LHCN-M2 (cell line): ENCODE measurements around the gene SLCO4A1. TPM values are rescaled to one million over a fixed set of nuclear protein-coding genes. Genes with fewer than 3 reads are reported as not detected.

ENCODE experiments used
- DNase-seq: peaks from one replicate; pipeline ENCODE4 v3.0.0-alpha.2; 2012; ENCODE audit warnings: low read depth
- polyA plus RNA-seq: library from polyadenylated mRNA; unstranded; fragments of >200 nt; gene quantifications from one replicate; pipeline ENCODE4 v1.2.1, GENCODE V29; 2012; ENCODE audit warnings: missing spikeins
- total RNA-seq: library from RNA; depleted of rRNA; stranded (reverse); fragments of >200 nt; gene quantifications from 2 replicates; pipeline ENCODE4 v1.2.3, GENCODE V29; 2014; rRNA removed

SLCO4A1 gene, protein sequence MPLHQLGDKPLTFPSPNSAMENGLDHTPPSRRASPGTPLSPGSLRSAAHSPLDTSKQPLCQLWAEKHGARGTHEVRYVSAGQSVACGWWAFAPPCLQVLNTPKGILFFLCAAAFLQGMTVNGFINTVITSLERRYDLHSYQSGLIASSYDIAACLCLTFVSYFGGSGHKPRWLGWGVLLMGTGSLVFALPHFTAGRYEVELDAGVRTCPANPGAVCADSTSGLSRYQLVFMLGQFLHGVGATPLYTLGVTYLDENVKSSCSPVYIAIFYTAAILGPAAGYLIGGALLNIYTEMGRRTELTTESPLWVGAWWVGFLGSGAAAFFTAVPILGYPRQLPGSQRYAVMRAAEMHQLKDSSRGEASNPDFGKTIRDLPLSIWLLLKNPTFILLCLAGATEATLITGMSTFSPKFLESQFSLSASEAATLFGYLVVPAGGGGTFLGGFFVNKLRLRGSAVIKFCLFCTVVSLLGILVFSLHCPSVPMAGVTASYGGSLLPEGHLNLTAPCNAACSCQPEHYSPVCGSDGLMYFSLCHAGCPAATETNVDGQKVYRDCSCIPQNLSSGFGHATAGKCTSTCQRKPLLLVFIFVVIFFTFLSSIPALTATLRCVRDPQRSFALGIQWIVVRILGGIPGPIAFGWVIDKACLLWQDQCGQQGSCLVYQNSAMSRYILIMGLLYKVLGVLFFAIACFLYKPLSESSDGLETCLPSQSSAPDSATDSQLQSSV
- 0.06 and 0.17 TPM in 2 replicates for total RNA-seq
- 0.04 TPM for polyA plus RNA-seq

DNA sequence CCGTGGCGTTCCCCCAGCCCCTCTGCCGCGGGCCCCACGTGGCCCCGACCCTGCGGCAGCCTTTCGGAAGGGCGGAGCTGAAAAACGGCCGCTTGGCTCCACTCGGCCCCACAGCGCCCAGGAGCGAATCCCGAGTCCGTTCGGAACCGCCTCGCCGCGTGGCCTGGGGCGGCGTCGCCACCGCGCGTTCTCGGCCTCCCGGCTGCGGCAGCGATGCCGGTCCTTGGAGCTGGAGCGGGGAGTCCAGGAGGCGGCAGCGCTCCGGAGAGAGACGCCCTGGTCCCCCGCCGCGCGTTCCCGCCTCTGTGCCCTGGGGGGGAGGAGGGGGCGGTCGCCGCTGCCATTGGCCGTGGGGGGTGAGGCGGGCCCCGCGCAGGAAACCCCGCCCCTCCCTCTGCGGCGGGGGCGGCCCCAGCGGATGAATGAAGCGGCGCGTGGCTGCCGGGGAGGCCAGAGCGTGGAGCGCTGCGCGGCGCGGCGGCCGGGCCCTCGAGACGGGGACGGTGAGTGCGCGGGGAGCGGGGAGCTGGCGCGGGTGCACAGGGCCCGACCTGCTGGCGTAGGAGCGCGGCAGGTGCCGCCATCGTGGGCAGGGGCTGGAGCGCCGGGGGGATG lies at the start of gene SLCO4A1:
Gene SLCO4A1 (plus strand): TSS at position 453 of the 615 bp plus-strand sequence. CDS start 13,952 bp downstream, outside the sequence.
- DNase-seq = peak; percentile 7

DNA sequence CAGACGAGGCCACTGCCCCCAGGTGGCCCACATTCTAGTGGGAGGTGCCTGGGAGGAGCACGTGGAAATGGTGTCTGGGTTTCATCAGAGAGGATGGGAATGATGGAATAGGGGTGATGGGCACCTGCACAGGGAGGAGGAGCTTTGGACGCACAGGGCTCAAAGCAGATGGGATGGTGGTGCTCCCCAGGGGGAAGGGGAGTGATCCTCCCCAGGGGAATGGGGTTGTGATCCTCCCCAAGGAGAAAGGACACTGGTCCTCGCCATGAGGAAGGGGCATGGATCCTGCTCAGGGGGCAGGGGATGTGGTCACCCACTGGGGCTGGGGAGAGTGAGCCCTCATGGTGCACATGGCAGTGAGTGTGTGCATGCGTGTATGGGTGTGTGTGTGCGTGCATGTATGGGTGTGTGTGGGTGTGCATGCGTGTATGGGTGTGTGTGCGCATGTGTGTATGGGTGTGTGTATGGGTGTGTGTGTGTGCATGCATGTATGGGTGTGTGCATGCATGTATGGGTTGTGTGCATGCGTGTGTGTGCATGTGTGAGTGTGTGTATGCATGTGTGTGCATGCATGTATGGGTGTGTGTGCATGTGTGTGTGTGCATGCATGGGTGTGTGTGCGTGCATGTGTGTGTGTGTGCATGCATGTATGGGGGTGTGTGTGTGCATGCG lies 49.7 kb upstream of the SLCO4A1 start:
- DNase-seq = no peak

DNA sequence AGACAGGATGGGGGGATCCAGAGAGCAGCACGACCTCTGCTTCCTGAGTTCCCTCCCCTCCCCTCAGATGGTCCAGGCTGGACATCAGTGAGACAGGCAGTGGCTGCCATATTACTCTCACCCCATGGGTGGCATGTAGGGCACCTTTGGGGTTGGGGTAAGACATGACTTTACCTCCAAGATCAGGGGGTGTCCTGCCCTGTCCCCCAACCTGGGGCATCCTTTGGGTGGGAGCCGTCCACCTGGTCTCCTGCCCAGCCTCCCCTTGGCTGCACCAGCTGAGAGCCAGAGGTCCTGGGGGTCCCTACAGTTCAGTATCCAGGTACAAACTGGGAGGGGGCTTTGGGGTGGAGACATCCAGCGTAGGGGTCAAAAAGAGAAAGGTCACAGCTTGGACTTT lies 48.7 kb upstream of the SLCO4A1 start:
- no peak for DNase-seq

DNA sequence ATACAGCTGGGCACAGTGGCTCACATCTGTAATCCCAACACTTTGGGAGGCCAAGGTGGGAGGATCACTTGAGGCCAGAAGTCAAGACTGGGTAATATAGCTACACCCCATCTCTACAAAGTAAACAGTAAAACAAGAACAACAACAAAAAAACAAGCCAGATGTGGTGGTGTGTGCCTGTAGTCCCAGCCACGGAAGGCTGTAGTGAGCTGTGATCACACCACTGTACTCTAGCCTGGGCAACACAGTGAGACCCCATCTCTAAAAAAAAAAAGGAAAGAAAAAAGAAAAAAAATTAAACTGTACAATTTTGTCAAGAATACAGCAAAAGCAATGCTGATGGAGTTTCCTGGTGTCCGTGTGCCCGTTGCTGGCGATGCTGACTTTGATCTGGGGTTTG lies 47.2 kb upstream of the SLCO4A1 start:
- DNase-seq = no peak

DNA sequence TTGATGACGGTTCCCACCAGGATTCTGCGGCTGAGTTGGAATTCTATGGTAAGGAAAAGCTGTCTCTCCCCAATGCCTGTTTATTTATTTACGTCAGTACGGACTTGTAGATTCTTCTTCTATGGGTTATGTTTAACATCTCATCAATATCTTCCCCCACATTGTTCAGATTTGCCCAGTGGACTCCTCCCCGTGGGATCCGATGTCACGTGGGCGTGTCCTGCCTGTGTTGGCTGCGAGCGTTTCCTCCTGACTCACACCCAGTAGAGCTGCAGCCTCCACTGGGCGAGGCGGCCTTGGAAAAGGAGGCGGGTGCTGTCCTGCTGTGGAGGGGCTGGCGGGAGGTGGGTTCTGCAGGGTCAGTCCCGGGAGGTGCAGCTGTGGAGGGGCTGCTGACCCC lies 46.8 kb upstream of the SLCO4A1 start:
- no peak for DNase-seq

DNA sequence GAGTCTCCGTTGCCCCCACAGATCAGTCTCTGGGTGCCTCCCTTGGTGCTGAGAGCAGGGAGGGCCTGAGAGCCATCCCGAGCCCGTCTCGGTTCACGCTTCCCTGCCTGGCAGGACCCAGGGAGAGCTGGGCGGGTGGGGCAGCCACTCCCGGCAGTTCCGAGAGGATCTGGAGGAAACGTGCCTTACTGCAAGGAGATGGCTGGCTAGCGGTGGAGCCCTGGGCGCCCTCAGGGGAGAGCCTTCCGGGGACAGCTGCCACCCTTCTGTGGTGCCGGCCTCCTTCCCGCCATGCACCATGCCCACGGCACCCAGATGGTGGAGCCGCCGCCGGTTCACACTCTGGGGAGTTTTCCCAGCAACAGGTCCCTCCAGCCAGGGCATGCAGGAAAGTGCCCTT lies 45.8 kb upstream of the SLCO4A1 start:
- DNase-seq = no peak

DNA sequence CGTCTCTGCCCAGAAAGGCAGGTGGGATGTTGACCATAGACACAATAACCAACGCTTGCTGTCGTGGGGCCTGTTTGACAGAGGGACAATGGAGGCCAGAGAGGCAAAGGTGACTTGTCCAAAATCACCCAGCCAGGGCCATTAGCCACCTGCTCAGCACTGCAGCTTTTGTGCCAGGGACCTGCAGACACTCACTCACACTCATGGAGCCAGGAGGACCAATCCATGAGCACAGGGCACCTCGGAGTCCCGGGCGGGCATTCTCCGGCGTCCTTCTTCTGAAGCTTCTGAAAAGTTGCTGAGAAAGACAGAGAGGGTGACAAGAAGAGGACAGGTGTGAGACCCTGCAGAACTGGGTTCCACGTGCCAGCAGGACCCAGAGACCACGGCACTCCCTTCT lies 45.4 kb upstream of the SLCO4A1 start:
- DNase-seq = no peak

DNA sequence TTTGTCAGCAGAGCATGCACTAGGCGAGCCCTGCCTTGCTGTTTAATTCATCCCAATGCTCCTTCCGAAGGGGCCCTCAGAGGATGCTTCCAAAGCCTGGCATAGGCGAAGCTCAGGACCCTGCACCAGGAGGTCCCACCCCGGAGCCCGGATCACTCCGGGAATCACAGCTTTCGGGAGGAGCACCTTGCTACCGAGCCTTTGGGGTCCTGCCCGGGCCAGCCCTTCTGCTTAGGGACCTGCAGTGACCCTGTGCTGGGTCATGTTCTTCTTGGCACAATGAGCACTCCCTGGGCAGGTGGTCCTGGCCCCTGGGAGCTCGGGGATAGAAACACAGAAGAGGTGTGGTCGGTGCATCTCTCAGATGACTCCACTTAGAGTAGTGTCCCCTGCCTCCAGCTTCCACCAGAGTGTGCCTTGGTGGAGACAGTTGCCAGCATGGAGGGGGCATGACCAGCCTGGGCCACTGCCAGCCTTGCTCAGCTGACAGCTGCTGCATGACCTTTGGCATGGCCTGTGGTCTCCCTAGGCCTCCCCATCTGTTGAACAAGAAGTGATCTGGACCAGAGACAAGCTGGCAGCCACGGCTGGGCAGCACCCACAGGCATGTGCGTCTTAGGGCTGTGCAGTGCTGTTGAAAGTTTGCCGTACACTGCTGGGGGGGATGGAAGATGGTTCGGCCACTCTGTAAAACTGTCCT lies 44.7 kb upstream of the SLCO4A1 start:
- DNase-seq = peak; percentile 74

DNA sequence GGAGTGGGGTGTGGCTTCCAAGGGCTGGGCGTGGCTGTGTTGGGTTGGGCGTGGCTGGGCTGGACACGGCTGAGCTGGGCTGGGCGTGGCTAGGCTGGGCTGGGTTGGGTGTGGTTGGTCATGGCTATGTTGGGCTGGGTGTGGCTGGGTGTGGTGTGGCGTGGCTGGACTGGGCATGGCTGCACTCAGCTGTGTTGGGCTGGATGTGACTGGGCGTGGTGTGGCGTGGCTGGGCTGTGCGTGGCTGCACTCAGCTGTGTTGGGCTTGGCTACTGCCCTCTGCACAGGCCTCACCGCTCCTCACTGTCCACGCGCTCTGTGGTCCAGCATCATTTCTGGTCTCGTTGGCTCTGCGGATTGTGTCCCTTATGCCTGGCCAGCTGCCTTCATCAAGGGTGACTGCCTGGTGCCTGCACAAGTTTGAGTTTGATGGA lies 43.5 kb upstream of the SLCO4A1 start:
- DNase-seq = no peak

DNA sequence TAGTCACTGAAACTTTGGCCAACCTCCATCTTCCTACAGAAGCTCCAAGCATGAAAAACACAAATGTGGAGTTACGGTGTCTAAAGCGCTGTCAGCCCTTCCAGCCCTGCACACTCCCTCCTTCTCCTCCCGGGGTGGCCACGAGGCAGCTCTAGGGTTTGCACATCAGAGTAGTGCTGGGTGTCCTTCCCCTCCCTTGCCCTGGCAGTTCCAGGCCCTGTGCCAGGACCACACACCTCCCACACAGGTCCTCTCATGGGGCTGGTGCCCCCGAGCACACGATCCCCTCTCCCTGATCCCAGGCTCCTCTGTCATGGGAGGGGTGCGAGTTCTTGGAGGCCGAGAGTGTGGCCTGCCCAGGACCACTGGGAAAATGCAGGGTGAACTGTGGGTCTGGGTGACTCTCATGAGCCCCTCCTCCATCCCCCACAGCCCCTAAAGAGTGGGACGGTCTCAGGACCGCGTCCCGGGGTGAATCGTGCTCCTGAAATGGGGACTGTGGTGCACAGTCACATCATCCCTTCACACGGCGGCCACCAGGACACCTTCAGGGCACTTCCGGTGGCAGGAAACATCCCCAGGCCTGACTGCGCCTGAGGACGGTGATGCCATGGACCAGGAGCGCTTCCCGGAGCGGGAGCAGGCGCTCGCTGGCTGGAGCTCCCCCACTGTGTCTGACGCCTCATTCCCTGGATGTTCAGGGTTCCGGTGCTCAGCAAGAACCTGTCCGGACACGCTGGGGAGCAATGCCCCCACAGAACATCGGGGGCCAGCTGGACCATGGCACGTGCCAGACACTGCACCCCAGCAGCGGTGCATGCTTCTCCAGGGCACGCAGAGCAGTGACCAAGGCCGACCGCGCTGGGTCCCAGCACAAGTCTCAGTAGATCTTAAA lies 42.8 kb upstream of the SLCO4A1 start:
- no peak for DNase-seq

DNA sequence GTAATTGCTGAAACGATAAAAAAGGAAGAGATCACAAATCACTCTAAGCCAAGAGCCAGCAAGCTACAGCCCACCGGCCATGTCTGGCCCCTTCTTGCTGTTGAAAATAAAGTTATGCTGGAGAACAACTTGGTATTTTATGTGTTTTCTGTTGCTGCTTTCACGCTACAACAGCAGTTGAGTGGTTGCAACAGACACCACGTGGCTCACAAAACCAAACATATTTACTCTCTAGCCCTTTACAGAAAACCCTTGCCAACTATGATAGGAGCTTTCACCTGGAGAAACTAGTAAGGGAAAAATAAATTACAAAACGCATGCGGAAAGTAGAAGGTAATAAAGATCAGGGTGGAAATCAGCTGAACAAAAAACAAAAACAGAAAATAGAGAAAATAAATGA lies 41.1 kb upstream of the SLCO4A1 start:
- no peak for DNase-seq

DNA sequence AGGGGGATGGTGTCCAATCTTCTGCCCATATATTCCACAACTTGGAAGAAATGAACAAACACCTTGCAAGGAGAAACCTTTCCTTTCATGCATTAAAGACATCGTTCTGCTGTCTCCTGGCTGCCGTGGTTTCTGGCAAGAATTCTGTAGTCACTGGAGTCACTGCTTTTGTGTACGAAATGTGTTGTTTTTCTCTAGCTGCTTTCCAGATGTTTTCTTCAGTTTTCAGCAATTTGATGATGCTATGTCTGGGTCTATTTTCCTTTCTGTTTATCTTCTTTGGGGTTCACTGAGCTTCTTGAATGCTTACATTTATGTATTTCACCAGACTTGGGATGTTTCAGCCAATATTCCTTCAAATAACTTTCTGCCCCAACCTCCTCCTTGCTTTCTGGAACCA lies 40.6 kb upstream of the SLCO4A1 start:
- no peak for DNase-seq

DNA sequence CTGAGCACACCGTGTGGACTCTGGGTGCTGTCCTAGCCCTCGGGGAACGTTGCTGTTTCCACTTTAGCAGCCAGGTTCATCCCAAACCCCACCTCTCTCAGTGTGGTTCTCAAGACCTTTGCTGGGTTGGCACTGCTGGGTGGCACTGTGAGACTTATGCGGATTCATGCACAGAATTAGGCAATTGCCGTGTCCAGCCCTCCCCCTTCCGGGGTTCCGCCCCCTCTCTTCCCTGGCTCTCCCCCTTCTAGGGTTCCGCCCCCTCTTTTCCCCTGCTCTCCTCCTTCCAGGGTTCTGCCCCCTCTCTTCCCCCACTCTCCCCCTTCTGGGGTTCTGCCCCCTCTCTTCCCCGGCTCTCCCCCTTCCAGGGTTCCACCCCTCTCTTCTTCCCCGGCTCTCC lies 39.8 kb upstream of the SLCO4A1 start:
- DNase-seq = no peak

DNA sequence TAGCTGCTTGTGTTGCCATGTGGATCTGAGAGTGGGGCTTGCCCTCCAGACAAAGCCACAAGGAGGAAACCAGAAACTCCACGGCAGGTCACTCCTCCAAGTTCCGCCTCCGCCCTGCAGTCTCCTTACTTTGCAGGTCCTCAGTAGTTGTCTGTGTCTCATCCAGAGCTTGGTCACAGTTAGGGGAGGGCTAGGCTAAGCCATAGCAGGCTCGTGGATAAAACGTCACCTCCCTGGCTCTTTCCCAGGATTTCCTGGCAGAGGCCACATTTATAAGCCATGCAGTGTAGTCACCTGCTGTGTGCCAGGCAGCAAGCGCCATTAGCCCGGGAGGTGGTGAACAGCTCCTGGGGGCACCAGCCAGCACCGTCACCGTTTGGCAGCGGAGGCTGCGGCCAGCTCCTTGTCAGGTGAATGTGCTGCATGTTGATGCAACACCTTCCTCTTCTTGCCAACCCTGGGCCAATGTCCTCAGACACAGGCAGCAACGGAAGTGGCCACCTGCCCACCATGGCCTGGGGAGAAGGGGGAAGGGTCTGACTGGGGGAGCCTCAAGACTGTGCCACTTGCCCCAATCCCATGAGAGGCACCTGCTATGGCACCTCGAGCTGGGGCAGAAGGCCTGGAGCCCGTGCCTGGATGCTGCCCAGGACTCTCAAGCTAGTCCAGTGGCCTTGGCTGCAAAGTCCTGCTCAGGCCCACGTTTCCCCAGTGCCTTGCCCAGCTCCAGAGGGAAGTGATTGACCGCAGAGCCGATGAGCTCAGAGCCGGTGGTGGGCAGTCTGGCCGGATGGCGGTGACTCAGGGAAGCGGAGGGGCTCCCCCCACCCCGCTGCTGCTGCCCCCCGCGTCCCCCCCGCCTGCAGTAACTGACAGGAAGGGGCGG lies 39.0 kb upstream of the SLCO4A1 start:
- DNase-seq = peak; percentile 78

DNA sequence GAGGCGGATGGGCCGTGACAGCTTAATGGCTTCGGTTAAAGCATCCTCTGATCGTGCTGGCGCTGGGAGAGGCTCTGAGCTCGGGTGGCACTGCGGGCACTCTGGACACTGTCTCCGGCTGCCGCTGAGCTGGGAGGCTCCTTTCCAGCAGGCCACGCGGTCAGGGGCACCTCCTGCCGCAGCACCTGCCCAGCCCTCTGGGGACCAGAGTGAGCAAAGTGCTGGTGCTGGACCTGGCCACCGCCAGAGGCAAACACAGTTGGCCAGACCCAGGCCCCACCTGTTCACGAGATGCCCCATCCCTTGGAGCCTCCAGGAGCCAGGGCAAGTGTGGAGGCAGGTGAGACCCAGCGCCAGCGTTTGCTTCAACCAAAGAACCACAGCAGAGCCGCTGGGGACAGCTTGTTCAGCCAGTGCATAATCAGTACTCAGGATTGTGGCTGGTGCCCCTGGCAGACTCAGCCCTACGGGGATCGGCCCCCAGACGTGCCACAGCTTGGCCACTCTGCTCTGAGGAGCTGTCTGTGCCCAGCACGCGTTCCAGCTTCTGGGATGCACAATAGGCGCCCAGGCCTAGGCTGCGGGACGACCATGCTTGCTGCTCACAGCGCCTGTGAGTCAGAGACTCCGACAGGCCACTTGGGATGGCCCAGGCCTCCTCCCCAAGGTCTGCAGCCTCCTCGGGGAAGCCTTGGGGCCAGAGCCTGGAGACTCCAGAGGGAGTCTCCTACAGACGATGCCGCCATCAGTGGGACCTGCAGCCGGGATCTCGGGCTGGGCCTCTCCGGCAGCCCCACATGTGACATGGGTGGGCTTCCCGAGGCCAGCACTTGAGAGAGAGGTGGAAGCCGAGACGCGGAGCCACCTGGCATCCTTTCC lies 38.2 kb upstream of the SLCO4A1 start:
- DNase-seq = no peak

DNA sequence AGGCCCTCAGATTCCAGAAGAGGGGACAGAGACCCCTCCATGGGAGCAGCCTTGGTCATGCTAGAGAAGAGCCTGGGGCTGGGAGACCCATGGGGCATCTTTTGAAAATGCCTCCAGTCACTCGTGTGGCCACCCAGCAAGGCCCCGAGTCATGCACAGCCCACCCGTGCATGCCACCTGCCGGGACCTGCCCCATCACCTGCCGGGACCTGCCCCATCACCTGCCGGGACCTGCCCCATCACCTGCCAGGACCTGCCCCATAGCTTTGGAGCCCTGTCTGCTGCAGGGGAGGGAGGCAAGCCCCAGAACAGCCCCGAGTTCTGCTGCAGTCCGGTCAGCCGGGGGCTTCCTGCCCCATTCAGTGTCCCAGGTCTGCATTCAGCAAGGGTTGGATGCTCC lies 37.5 kb upstream of the SLCO4A1 start:
- DNase-seq = no peak

DNA sequence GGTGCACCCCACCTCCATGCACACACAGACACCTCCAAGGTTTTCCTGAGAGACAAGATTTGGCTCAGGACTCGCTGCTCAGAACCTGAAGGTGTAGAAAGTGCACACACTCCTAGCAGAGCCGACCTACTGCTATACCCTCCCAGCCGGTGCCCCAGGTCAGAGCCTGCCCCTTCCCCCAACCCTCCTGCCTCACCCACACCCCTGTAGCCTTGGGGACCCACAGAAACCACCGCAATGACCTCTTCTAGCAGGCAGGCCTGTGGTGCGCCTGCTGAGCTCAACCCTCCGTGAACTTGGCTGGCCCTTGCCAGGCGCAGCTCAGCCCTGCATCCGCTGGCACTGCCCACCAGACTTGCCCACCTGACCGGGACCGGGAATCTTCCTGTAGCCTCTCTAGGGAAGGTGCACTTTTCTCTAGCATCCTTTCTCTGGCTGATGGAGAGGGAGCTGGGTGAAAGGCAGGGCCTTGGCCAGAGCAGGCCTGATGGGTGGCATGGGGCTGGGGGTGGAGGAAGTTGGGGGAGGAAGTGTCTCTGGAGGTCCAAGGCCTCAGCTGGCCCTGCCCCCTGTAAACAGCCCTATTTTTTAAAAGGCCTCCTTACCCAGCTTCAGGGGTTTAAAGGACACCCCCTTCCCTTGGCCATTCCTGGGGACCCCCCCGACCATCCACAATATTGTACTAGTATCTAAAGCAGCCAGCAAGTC lies 36.9 kb upstream of the SLCO4A1 start:
- DNase-seq = no peak

DNA sequence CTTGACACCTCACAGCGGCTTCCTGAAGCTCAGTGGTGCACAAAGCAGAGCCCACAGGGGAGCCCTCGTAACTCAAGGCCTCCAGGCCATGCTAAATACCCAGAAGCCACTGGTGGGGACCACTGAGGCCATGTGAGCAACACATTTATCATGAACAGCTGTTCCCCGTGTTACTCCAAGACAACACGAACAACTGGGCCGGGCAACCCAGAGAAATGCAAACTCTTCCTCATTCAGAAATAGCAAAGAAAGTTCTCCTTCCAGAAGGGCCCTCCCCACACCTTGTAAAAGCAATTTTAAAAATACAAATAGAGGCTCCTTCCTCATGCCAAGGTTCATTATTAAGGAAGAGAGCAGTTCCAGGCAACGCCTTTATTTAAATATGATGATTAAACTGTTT lies 36.3 kb upstream of the SLCO4A1 start:
- DNase-seq = peak; percentile 63
